Cardiac septum (tissue), 1 donor: ENCODE measurements around the gene SLC43A1. TPM values are rescaled to one million over a fixed set of nuclear protein-coding genes. Genes with fewer than 3 reads are reported as not detected.

Source experiments
- DNase-seq: peaks from one replicate; pipeline ENCODE4 v3.0.0-alpha.2; 2020; ENCODE audit warnings: low spot score
- intact Hi-C: fragments of 100-400 bp; cut with DNase I; formaldehyde crosslinking; loops from one replicate; pipeline ENCODE4 v1.14.0; 2022
- total RNA-seq: library from RNA; stranded (reverse); fragmentation: NEBNext Ultra II Directional; extraction: Animal tissue kit (Norgen Biotek cat#: 25700); gene quantifications from one replicate; pipeline ENCODE4 v1.2.1, GENCODE V29; 2021
- donor health status: DM: no; HTN: no; CAD: no.

SLC43A1 gene
- total RNA-seq, 1 donor from 2014 or later, result 2.0 TPM

- intact Hi-C loops, result no loop called here
- no peak for DNase-seq
Measured at GRCh38 chr11:57501953-57502352, 13.5 kb downstream of the SLC43A1 start.

- no peak for DNase-seq
- intact Hi-C loops, result no loop called here
Measured at GRCh38 chr11:57500926-57501325, 14.6 kb downstream of the SLC43A1 start.

- intact Hi-C loops, result no loop called here
- no peak for DNase-seq
Measured at GRCh38 chr11:57500515-57500914, 15.0 kb downstream of the SLC43A1 start.

GRCh38 chr11:57499983-57500461 lies 15.5 kb downstream of the SLC43A1 start:
- intact Hi-C loops, result loop anchor here (10.0 kb wide), 1 partner anchor 145 kb away; the partner anchor contains the start of gene YPEL4

GRCh38 chr11:57499413-57499982 lies 16.0 kb downstream of the SLC43A1 start:
- peak; percentile 99 for DNase-seq
- intact Hi-C loops, result loop anchor here (10.0 kb wide), 1 partner anchor 145 kb away; the partner anchor contains the start of gene YPEL4

More at GRCh38 chr11:57499983-57500461, 15.5 kb downstream of the SLC43A1 start:
- DNase-seq, result no peak

GRCh38 chr11:57498540-57498939 lies 17.0 kb downstream of the SLC43A1 start:
- intact Hi-C loops, result loop anchor here (10.0 kb wide), 1 partner anchor 146 kb away; the partner anchor contains the start of gene YPEL4
- no peak for DNase-seq

- DNase-seq, result no peak
- intact Hi-C loops, result loop anchor here (10.0 kb wide), 1 partner anchor 147 kb away; the partner anchor contains the start of gene YPEL4
Measured at GRCh38 chr11:57497303-57498247, 17.9 kb downstream of the SLC43A1 start.

GRCh38 chr11:57496109-57496820 lies 19.2 kb downstream of the SLC43A1 start:
- intact Hi-C loops, result loop anchor here (10.0 kb wide), 1 partner anchor 149 kb away; the partner anchor contains the start of gene YPEL4
- DNase-seq, result no peak

- intact Hi-C loops, result loop anchor here (1.0 to 10.0 kb wide), 2 partner anchors 33 to 151 kb away; partner anchors contain the start of gene YPEL4
- DNase-seq, result no peak
Measured at GRCh38 chr11:57493507-57494503, 21.7 kb downstream of the SLC43A1 start.

GRCh38 chr11:57491371-57492061 lies 24.0 kb downstream of the SLC43A1 start:
- DNase-seq, result no peak
- intact Hi-C loops, result loop anchor here (10.0 kb wide), 1 partner anchor 153 kb away; the partner anchor contains the start of gene YPEL4

GRCh38 chr11:57490456-57491248 lies 24.9 kb downstream of the SLC43A1 start:
- DNase-seq, result no peak
- intact Hi-C loops, result loop anchor here (10.0 kb wide), 1 partner anchor 154 kb away; the partner anchor contains the start of gene YPEL4

GRCh38 chr11:57487920-57488659 lies 27.4 kb downstream of the SLC43A1 start:
- DNase-seq, result no peak
- intact Hi-C loops, result no loop called here

- DNase-seq, result no peak
- intact Hi-C loops, result no loop called here
Measured at GRCh38 chr11:57487021-57487778, 28.3 kb downstream of the SLC43A1 start.

GRCh38 chr11:57485217-57485990 lies 30.1 kb downstream of the SLC43A1 start:
- no peak for DNase-seq
- intact Hi-C loops, result no loop called here
